ENCODE measurements around the gene GNAO1.

The GNAO1 gene

DNA sequence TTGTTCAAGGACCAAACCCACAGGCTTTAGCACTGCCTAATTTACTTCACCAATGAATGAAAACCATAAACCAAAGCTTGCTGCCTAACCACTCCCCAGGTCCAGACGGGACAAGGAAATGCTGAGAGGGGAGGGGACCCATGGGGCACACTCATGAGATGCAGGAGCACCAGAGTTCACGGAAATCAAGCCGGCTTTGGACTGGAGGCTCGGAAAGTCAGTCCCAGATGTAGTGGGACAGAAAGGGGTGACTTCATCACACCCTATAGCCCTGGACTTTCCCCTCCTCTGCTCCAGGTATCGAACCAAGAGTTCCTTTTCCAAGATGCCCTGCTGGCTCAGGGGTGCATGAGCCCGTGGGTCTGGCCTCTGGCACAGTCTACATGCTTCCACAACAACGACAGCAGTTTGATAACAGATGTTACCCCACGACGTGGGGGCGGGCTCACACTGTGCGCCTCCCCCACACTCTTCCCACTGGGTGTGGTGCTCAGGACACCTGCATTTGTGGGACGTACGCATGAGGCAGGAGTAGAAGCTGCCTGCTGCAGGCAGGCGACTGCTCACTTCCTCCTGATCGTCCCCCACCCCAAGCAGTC lies 170.9 kb downstream of the GNAO1 start:
- TF ChIP-seq JUND (IDR thresholded peaks at IDR 0.05; ENCODE audit: low read depth): no peak
- DNase-seq (ENCODE audit: low read depth in 1 of 2, low spot score in 1 of 2): no peak
- in situ Hi-C loops (cut with HindIII; ENCODE audit: low pct_unique_long_range_greater_than_20kb, low sequenced_read_pairs): no loop called here

DNA sequence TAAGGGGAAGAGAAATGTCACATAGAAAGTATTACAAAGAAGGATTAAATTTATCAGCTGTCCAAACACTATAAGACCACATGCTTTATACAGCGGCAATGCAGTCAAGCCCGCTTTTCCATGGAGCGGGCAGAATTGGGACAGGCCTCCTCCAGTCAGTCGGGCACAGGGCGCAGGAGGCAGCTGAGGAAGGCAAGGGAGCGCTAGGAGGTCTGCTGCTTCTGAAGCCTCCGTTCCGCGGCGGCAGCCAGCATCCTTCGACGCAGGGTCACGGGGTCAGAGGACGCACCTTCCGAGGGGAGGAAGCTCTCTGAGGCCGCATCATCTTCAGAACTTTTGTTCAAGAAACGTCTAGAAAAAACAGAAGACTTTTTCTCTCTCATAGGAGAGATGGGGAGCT lies 171.4 kb downstream of the GNAO1 start:
- no peak for TF ChIP-seq JUND (IDR thresholded peaks at IDR 0.05; ENCODE audit: low read depth)
- in situ Hi-C loops (cut with HindIII; ENCODE audit: low pct_unique_long_range_greater_than_20kb, low sequenced_read_pairs): no loop called here
- no peak for DNase-seq (ENCODE audit: low read depth in 1 of 2, low spot score in 1 of 2)

DNA sequence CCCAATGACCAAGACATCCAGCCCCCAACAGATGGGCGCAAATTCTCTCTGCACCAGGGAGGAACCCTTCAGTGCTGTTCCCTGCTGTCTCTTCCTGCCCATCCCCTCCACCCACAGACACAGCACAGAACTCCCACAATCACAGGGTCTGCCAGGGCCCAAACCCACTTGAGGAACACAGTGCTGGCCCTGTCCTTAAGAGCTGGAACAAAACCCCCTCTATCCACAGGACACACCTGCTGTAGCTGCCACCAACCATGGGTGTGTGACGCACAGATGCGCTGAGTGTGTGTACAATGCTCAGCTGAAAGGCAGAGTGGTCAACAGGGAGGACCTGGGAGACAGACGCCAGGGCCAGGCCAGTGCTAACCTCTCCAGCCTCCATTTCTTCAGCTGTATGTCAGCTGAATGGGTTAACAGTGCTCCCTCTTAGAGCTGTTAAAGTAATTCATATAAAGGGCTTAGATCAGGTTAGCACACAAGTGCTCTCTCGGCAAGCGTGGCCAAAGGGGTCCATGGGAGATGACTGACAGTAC lies 172.0 kb downstream of the GNAO1 start:
- DNase-seq (ENCODE audit: low read depth in 1 of 2, low spot score in 1 of 2): no peak
- TF ChIP-seq JUND (IDR thresholded peaks at IDR 0.05; ENCODE audit: low read depth): no peak
- in situ Hi-C loops (cut with HindIII; ENCODE audit: low pct_unique_long_range_greater_than_20kb, low sequenced_read_pairs): no loop called here

DNA sequence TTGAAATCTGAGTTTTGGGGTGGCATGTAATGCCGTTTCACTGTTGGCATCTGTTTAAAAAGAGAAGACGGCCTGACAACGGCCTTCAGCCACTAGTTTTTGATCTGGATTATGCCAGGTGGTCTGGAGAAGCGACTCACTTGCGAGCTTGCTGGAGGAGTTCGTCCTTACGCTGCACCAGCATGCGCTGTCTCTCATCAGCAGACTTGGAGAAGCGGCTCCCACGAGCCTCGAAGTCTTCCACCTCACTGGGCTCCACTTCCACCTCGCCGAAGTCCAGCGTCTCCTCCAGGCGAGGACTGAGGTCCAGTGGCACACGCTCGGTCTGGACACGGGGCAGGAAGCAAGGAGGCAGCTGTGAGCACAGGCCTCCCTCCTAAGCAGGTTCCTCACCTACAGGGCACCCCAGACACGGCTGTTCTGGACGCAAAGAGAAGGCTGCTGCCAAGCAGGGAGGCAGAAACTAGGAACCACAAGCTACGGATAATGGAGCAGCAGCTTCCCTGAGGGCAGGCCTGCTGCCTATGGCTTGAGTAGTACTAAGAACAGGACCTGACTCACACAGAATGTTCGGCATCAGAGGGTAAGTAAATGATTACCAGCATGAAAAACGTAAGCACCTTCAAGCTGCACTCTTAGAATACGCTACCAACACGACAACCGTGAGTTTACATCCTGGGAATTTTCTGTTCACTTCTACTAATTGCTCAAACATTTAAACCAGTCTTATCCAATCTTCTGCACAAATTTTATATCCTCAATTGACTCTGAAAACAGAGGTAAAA lies 172.7 kb downstream of the GNAO1 start:
- in situ Hi-C loops (cut with HindIII; ENCODE audit: low pct_unique_long_range_greater_than_20kb, low sequenced_read_pairs): no loop called here

DNA sequence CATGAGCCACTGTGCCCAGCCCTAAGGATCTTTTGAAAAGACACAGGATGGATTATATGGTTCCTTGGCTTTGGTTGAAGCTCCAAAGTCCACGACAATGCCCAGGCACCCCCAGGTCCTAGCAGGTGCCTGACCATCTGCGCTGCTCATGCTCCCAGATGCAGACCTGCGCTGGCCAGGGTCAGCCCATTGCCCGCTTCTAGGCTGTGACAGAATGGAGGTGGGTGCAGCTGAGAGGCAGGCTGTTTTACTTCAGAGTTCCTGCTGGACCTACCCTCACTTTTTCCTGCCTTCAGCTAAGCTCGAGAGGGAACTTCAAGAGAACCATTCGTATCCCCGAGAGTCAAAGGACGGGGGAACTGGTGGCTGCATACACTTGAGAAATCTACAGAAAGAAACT lies 173.6 kb downstream of the GNAO1 start:
- in situ Hi-C loops (cut with HindIII; ENCODE audit: low pct_unique_long_range_greater_than_20kb, low sequenced_read_pairs): no loop called here
- no peak for TF ChIP-seq JUND (IDR thresholded peaks at IDR 0.05; ENCODE audit: low read depth)
- DNase-seq (ENCODE audit: low read depth in 1 of 2, low spot score in 1 of 2): no peak

More for the DNA sequence above, 172.7 kb downstream of the GNAO1 start:
- DNase-seq (ENCODE audit: low read depth in 1 of 2, low spot score in 1 of 2): no peak
- TF ChIP-seq JUND (IDR thresholded peaks at IDR 0.05; ENCODE audit: low read depth): no peak

DNA sequence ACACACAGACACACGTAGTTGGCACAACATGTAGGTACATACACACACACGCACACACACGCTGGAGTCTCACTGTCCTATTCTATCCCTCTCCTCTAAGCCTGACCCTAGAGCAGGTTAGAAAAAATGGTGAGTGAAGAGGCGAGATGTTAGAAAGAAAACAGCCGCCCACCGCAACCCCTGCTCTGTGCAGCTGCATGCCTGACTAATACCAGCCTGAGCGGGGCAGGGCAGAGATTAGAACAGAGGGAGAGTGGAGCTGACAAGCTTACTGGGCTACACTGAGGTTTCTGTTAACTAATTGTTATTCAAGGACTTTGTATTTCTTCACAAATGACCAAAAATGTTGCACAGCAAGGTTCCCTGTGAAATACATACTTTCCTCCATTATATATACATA lies 174.3 kb downstream of the GNAO1 start:
- in situ Hi-C loops (cut with HindIII; ENCODE audit: low pct_unique_long_range_greater_than_20kb, low sequenced_read_pairs): no loop called here
- TF ChIP-seq JUND (IDR thresholded peaks at IDR 0.05; ENCODE audit: low read depth): no peak
- DNase-seq (ENCODE audit: low read depth in 1 of 2, low spot score in 1 of 2): no peak

DNA sequence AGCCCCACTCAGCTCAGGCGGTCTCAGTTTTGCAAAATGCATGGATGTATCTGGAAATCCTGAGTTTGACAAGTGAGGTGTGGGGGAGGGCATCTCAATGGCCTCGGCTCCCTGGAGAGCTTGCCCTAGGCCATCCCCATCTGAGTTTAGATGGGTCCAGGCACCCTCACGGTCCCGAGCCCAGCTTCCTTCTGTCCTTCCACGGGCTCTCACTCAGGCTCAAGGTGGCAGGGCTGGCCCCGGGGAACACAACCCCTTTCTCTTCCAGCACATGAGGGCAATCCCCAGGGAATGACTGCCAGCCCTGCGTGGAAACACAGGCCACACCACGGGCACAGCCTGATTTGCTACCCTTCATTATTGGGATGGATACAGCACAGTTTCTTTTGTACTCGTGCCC lies 175.7 kb downstream of the GNAO1 start:
- in situ Hi-C loops (cut with HindIII; ENCODE audit: low pct_unique_long_range_greater_than_20kb, low sequenced_read_pairs): no loop called here
- no peak for DNase-seq (ENCODE audit: low read depth in 1 of 2, low spot score in 1 of 2)
- no peak for TF ChIP-seq JUND (IDR thresholded peaks at IDR 0.05; ENCODE audit: low read depth)

DNA sequence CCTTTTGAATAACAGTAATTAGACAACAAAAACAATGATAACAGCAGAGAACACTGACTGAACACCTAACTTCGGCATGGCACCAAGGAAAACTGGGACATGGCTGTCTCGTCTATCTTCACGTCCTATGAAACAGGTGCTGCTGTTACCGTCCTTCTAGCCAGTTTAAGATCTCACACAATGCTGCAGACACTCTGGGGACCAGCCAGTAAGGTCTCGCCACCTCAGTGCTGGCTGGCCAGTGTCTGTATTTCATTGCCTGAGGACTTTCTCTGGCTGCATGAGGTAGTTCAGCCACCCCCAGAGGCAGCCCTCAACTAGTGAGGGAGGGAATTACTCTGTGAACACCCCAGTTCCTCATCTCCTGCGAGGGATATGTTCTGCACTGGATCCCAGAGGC lies 176.5 kb downstream of the GNAO1 start:
- TF ChIP-seq JUND (IDR thresholded peaks at IDR 0.05; ENCODE audit: low read depth): no peak
- in situ Hi-C loops (cut with HindIII; ENCODE audit: low pct_unique_long_range_greater_than_20kb, low sequenced_read_pairs): no loop called here
- DNase-seq (ENCODE audit: low read depth in 1 of 2, low spot score in 1 of 2): no peak

DNA sequence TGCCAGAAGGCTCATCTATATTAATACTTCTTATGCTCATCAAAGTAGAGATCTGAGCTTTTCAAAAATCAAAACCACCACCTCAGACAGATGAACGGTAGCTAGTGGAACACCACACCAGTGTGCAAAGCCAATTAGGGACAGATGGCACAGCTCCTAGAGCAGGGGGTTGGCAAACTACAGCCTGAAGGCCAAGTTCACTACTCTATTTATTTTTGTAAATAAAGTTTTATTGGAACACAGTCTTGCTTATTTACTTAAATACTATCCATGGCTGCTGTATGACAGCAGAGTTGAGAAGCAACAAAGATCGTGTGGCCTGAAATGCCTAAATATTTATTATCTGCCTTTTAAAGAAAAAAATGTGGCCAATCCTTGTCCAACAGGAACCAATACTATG lies 177.3 kb downstream of the GNAO1 start:
- no peak for TF ChIP-seq JUND (IDR thresholded peaks at IDR 0.05; ENCODE audit: low read depth)
- in situ Hi-C loops (cut with HindIII; ENCODE audit: low pct_unique_long_range_greater_than_20kb, low sequenced_read_pairs): no loop called here
- DNase-seq (ENCODE audit: low read depth in 1 of 2, low spot score in 1 of 2): no peak

DNA sequence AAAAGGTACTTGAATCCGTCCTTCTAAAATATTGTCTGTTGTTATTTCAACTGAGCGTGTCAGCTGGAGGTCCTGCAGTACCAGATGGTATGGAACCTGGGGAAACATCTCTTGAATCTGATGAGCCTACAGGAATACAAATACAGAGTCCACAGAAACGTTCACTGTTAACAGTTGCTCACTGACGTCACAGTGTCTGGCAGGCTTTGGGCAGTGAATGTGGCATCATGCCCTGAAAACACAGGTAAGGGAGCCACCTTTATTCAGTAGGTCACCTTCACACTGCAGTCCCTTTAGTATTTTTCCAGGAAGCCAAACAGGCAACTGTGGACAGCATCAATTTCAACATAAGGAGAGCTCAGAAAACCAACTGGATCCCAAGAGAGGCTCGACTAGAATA lies 177.9 kb downstream of the GNAO1 start:
- in situ Hi-C loops (cut with HindIII; ENCODE audit: low pct_unique_long_range_greater_than_20kb, low sequenced_read_pairs): no loop called here
- DNase-seq (ENCODE audit: low read depth in 1 of 2, low spot score in 1 of 2): peak in 1 of 2 experiments; percentile 77
- TF ChIP-seq JUND (IDR thresholded peaks at IDR 0.05; ENCODE audit: low read depth): no peak

DNA sequence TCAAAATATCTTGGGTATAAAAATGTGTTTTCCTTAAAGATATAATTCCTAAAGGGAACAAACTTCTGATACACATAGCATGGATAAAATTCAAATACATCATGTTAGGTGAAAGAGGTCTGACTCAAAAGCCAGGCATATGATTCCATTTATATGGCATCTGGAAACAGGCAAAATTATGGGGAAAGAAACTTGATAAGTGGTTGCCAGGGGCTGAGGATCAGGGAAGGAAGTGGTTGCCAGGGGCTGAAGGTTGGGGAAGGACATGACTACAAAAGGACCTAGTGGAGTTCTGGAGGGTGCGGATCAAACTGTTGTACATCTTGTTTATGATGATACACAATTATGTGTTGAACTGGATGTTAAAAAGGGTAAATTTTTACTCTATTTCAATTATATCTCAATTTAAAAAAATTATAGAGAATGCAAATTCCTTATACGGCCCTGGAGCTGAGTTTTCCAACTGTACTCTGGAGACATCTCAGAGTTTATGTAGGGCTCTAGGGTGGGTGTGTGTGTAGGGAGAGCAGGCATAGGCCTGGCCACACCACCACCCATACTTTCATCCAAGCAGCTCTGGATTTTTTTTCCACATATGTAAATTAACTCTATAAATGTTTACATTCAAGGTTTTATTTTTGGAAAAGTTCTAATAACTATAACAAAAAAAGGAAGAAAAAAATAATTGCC lies 179.0 kb downstream of the GNAO1 start:
- no peak for DNase-seq (ENCODE audit: low read depth in 1 of 2, low spot score in 1 of 2)
- TF ChIP-seq JUND (IDR thresholded peaks at IDR 0.05; ENCODE audit: low read depth): no peak
- in situ Hi-C loops (cut with HindIII; ENCODE audit: low pct_unique_long_range_greater_than_20kb, low sequenced_read_pairs): no loop called here

DNA sequence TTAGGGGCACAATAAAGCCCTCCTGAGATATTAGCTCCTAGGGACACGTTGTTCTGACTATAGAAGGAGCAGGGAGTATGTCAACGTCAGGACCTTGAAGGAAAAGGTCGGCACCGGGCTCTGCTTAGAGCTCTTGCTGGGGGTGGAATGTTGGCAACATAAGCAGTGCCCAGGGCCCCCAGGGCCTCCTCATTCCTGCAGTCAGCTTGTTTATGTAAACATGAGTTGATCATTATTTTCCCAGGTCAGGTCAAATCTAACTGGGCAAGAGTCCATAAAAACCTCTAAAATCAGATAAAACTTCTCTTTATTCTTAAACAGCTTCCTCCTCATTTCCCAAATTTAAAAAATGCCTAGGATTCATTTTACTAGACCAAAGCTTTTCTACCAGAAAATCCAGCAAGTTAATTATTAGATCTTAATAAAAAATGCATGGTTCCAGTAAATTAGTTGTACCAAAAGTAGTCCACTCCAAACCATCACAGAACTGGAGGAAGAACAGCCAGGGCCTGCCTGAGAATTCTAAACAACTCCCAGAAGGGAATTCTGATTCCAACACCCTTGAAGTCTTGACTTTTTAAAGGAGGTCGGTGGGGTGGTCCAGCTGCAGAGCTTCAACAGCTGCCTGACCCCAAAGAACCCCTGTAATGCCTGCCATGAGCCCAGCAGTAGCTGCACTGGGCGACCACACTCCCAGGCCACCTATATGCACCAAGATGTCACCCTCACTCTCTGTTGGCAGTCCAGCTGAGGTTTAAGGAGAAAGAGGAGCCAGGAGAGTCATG lies 179.8 kb downstream of the GNAO1 start:
- in situ Hi-C loops (cut with HindIII; ENCODE audit: low pct_unique_long_range_greater_than_20kb, low sequenced_read_pairs): no loop called here
- DNase-seq (ENCODE audit: low read depth in 1 of 2, low spot score in 1 of 2): peak; percentile 42 to 96

More for the DNA sequence above, 179.8 kb downstream of the GNAO1 start:
- peak; percentile 90 for TF ChIP-seq JUND (IDR thresholded peaks at IDR 0.05; ENCODE audit: low read depth)
